Lung (tissue), 12 donors: ENCODE measurements around the gene MEX3C. TPM values are rescaled to one million over a fixed set of nuclear protein-coding genes. Genes with fewer than 3 reads are reported as not detected.

ENCODE experiments used
- ATAC-seq: fragments of 200-7000 bp; cut with Tn5 transposase; one replicate; pipeline ENCODE4 v1.9.1; 2020; ENCODE audit warnings: moderate number of reproducible peaks; ENCODE audit not compliant: insufficient read depth, low FRiP score
- DNase-seq, 3 donors: peaks; one replicate each; pipeline ENCODE4 v3.0.0-alpha.2; 2013 to 2017
- H3K27ac ChIP-seq, 2 donors: one replicate each; pipeline ENCODE4 v1.5.1; 2013; ENCODE audit warnings: mild to moderate bottlenecking in 2 of 2, moderate library complexity in 2 of 2, control low read depth in 1 of 2, inconsistent platforms in 1 of 2, low read depth in 1 of 2, low read length in 1 of 2
- H3K27me3 ChIP-seq, 3 donors: one replicate each; pipeline ENCODE4 v1.5.1; 2013; ENCODE audit warnings: low read length in 2 of 3; ENCODE audit not compliant: control insufficient read depth in 3 of 3, insufficient read depth in 3 of 3
- H3K36me3 ChIP-seq, 4 donors: one replicate each; pipeline ENCODE4 v1.5.1; 2013; ENCODE audit warnings: low read length in 4 of 4, mild to moderate bottlenecking in 1 of 4, moderate library complexity in 1 of 4; ENCODE audit not compliant: control insufficient read depth in 4 of 4, insufficient read depth in 4 of 4
- H3K4me1 ChIP-seq, 5 donors: one replicate each; pipeline ENCODE4 v1.5.1; 2013; ENCODE audit warnings: low read length in 5 of 5, mild to moderate bottlenecking in 2 of 5, moderate library complexity in 1 of 5; ENCODE audit not compliant: control insufficient read depth in 5 of 5, insufficient read depth in 5 of 5
- H3K4me3 ChIP-seq: one replicate; pipeline ENCODE4 v1.5.1; 2013; ENCODE audit warnings: mild to moderate bottlenecking, control low read depth, moderate library complexity
- H3K9ac ChIP-seq, 2 donors: one replicate each; pipeline ENCODE4 v1.5.1; 2013; ENCODE audit warnings: low read length in 2 of 2, control low read depth in 1 of 2; ENCODE audit not compliant: insufficient read depth in 1 of 2
- H3K9me3 ChIP-seq, 4 donors: one replicate each; pipeline ENCODE4 v1.5.1; 2013; ENCODE audit warnings: low read length in 3 of 4, mild to moderate bottlenecking in 1 of 4, moderate library complexity in 1 of 4; ENCODE audit not compliant: control insufficient read depth in 4 of 4, insufficient read depth in 3 of 4
- WGBS, 2 donors: extraction: QIAGEN DNeasy Blood & Tissue Kit; methylation state at CpG; one replicate each; pipeline ENCODE4 v1.1.7; 2013; 5-methylcytosine and 5-hydroxymethylcytosine counted together
- polyA plus RNA-seq, 2 donors: library from polyadenylated mRNA; stranded (reverse); fragments of 200-250 nt; gene quantifications; one replicate each; pipeline ENCODE4 v1.2.1, GENCODE V29; 2013
- total RNA-seq, 2 donors: library from RNA; depleted of rRNA in 1 of 2; stranded (reverse); fragments of >200 nt in 1 of 2; gene quantifications; one replicate each; pipeline ENCODE4 v1.2.1, GENCODE V29; 2014 to 2021
- TF ChIP-seq, protein P1 (sequence below): IDR thresholded peaks from 2 replicates; pipeline ENCODE4 v1.5.1; 2012; ENCODE audit warnings: mild to moderate bottlenecking; ENCODE audit errors: control extremely low read depth, extremely low read depth
- donor health status: control.
- donor health status: control.
- donor health status: Bipolar disorder and iron deficiency.
- donor health status: healthy.
- donor health status: DM: yes; HTN: yes; CAD: no.

Gene MEX3C
- total and polyA plus RNA-seq, 4 donors: 7.6 to 54.2 (median 15.8) TPM

- Histone ChIP-seq H3K4me3 (no peak overlapping the region), H3K9ac (no peak overlapping the region), H3K9me3 (peaks cover 0 to 3% (median 0%) of the 10 kb centered on the region in 4 donors), H3K27me3 (no peaks in the 10 kb centered on the region), H3K4me1 (no peaks in the 10 kb centered on the region), H3K36me3 (no peaks in the 10 kb centered on the region), H3K27ac (no peak overlapping the region)
- WGBS, 2 donors: 94 to 95% methylated on average over 7 of the region's 7 CpGs
- no peak for ATAC-seq
- TF ChIP-seq, protein P1, sequence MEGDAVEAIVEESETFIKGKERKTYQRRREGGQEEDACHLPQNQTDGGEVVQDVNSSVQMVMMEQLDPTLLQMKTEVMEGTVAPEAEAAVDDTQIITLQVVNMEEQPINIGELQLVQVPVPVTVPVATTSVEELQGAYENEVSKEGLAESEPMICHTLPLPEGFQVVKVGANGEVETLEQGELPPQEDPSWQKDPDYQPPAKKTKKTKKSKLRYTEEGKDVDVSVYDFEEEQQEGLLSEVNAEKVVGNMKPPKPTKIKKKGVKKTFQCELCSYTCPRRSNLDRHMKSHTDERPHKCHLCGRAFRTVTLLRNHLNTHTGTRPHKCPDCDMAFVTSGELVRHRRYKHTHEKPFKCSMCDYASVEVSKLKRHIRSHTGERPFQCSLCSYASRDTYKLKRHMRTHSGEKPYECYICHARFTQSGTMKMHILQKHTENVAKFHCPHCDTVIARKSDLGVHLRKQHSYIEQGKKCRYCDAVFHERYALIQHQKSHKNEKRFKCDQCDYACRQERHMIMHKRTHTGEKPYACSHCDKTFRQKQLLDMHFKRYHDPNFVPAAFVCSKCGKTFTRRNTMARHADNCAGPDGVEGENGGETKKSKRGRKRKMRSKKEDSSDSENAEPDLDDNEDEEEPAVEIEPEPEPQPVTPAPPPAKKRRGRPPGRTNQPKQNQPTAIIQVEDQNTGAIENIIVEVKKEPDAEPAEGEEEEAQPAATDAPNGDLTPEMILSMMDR: no peak
- no peak for DNase-seq
Measured at GRCh38 chr18:51137891-51138290, 59.6 kb downstream of the MEX3C start.

- Histone ChIP-seq H3K36me3 (no peaks in the 10 kb centered on the region), H3K27ac (no peak overlapping the region), H3K4me1 (no peaks in the 10 kb centered on the region), H3K4me3 (no peak overlapping the region), H3K9ac (no peak overlapping the region), H3K27me3 (no peaks in the 10 kb centered on the region), H3K9me3 (peaks cover 0 to 3% (median 0%) of the 10 kb centered on the region in 4 donors)
- DNase-seq (no peak), ATAC-seq (no peak)
- TF ChIP-seq, protein P1: no peak
- 94% methylated on average over 21 of the region's 21 CpGs for WGBS, 2 donors
Measured at GRCh38 chr18:51137026-51137729, 60.3 kb downstream of the MEX3C start.

DNA sequence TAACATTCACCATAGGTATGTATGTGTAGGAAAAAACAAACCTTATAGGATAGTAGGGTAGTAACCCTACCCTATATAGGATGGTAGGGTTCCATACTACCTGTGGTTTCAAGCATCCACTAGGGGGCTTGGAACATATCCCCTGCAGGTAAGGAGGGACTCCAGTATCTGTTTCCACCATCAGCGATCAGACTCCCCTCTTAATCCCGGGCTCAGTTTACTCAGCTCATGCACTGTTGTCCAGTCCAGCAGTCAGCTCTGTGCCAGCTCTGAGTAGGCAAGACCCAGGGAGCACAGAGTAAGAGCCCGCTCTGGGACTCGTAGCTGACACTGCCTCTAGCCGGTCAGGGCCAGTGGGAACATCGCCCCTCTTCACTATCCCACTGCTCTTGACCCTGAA lies 61.7 kb downstream of the MEX3C start:
- no peaks in the 10 kb centered on the region for H3K4me1 ChIP-seq
- no peak for ATAC-seq
- H3K27ac ChIP-seq: no peak overlapping the region
- H3K4me3 ChIP-seq: no peak overlapping the region
- no peaks in the 10 kb centered on the region for H3K27me3 ChIP-seq
- no peak overlapping the region for H3K9ac ChIP-seq
- peaks cover 0 to 3% (median 0%) of the 10 kb centered on the region in 4 donors for H3K9me3 ChIP-seq
- no peaks in the 10 kb centered on the region for H3K36me3 ChIP-seq
- TF ChIP-seq, protein P1: no peak
- 81 to 83% methylated on average over 6 of the region's 6 CpGs for WGBS, 2 donors
- DNase-seq: no peak

GRCh38 chr18:51135364-51135763 lies 62.1 kb downstream of the MEX3C start:
- H3K27ac ChIP-seq: no peak overlapping the region
- no peak for ATAC-seq
- no peaks in the 10 kb centered on the region for H3K36me3 ChIP-seq
- no peak for DNase-seq
- no peaks in the 10 kb centered on the region for H3K4me1 ChIP-seq
- no peaks in the 10 kb centered on the region for H3K27me3 ChIP-seq
- peaks cover 0 to 3% (median 0%) of the 10 kb centered on the region in 4 donors for H3K9me3 ChIP-seq
- H3K9ac ChIP-seq: no peak overlapping the region
- TF ChIP-seq, protein P1: no peak
- 85 to 89% methylated on average over 9 of the region's 9 CpGs for WGBS, 2 donors
- no peak overlapping the region for H3K4me3 ChIP-seq
